Activated CD8-positive, alpha-beta T cell treated with anti-CD3 and anti-CD28 coated beads, Interleukin-2, amount 10 ng/mL, durations not matched to agents 7 days and 5 days (primary cell): Measurements from ENCODE around the gene TRAIP. TPM values are rescaled to one million over a fixed set of nuclear protein-coding genes. Genes with fewer than 3 reads are reported as not detected.
A peak's percentile ranks its signal among the peaks of the same experiment; 100 is the strongest.

Source experiments
- ATAC-seq: fragments of 150-1000 bp; cut with Tn5 transposase; one replicate; pipeline ENCODE4 v1.10.0; 2021; ENCODE audit warnings: moderate library complexity
- CTCF ChIA-PET: fragments of 350-600 bp; sonication (Branson Sonifier 250); formaldehyde crosslinking; loops from one replicate; lab custom pipeline; 2021; ENCODE audit warnings: antibody characterized with exemption; lab: Charles Lee
- POLR2A ChIA-PET: fragments of 350-600 bp; sonication (Branson Sonifier 250); formaldehyde crosslinking; loops from one replicate; lab custom pipeline; 2021; ENCODE audit warnings: antibody characterized with exemption; lab: Charles Lee
- DNase-seq: peaks from one replicate; pipeline ENCODE4 v3.0.0-alpha.2; 2020
- H3K27ac Mint-ChIP-seq: one replicate; pipeline ENCODE4 v1.8.0; 2021; ENCODE audit warnings: mild to moderate bottlenecking, mixed read lengths
- H3K27me3 Mint-ChIP-seq: one replicate; pipeline ENCODE4 v1.8.0; 2021; ENCODE audit warnings: low read depth, mixed read lengths
- H3K36me3 Mint-ChIP-seq: one replicate; pipeline ENCODE4 v1.8.0; 2021; ENCODE audit warnings: low read depth, mixed read lengths
- H3K4me1 Mint-ChIP-seq: one replicate; pipeline ENCODE4 v1.8.0; 2021; ENCODE audit warnings: low read depth, mixed read lengths
- H3K4me3 Mint-ChIP-seq: one replicate; pipeline ENCODE4 v1.8.0; 2021; ENCODE audit warnings: mild to moderate bottlenecking, mixed read lengths
- H3K9me3 Mint-ChIP-seq: one replicate; pipeline ENCODE4 v1.8.0; 2022; ENCODE audit warnings: mixed read lengths; ENCODE audit not compliant: insufficient read depth
- total RNA-seq, 2 experiments: library from RNA; stranded (reverse); gene quantifications; one replicate each; pipeline ENCODE4 v1.2.3, GENCODE V29; 2021

The TRAIP gene
- total RNA-seq, 2 experiments from 2014 or later: 32.0 to 32.9 TPM

DNA sequence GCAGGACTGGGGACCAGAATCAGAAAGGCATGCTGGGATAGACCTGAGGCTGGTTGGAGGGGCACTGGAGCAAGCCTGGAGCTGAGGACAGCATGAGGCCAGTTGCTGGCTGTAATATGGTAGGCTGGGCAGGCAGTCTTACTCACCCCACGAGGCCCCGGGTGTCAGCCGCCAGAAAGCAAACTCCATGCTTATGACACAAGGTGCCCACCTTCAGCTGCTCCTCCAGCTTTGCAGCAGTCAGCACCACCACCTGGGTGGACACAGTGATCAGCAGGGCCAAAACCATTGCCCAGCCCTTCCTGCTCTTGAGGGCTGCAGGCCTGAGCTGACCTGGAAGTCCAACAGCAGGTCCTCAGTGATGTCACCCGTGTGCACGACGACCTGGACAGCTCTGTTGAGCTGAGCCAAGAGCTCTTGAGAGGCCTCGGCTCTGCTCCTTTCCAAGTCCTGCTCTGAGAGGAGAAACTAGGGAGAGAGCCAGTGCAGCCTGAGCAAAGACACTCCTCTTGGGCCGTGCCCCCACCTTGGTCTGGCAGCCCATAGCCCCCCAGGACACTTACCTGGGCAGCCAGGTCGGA is 43.4 kb downstream of the TRAIP start:
- POLR2A ChIA-PET: interaction anchor here (0.6 to 2.9 kb wide), 7 partner anchors 8 to 537 kb away, joined by 3 to 18 read pairs (median 3); partner anchors contain the start of genes CYB561D2, INKA1, IP6K1 and NPRL2
- Mint-ChIP-seq H3K27me3 (no peaks in the 10 kb centered on the region), H3K36me3 (peaks cover 44% of the 10 kb centered on the region), H3K9me3 (no peaks in the 10 kb centered on the region), H3K4me1 (peaks cover 41% of the 10 kb centered on the region), H3K27ac (peak overlapping the region; percentile 98), H3K4me3 (peak overlapping the region; percentile 97)
- no peak for DNase-seq
- ATAC-seq: no peak
- CTCF ChIA-PET: interaction anchor here (0.8 to 16.3 kb wide), 9 partner anchors 9 to 273 kb away, joined by 3 to 305 read pairs (median 3); partner anchors contain the start of genes AMIGO3, CDHR4, INKA1 and IP6K1

DNA sequence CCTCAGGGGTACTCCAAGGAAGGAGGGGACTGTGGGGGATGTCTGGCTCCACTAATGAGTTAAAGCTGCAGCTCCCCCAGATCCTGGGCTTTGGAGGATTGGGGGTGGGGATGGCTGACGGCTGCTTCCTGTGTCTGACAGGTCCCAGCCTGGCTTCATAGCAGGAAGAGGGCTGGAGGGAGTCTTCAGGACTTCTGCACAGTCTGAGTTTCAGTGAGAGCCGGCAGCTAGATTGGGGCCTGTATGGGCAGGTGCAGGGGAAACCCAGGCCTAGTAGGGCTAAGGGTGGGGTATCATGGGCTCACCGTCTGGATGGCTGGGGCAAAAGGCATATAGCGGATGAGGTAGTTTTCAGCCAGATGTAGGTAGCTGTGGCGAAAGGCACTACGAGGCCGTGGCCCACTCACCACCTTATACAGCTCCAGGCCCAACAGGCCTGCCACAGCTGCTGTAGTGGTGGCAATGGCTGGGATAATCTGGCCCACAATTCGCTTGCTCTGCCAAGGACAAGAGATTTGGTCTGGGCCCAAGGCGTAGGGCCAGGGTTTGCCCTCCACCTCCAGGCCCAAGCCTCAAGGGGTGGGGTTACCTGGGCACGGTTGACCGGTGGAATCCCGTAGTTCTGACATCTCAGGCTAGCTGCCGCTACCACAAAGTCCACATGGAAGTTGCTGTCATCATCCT is 48.8 kb downstream of the TRAIP start:
- POLR2A ChIA-PET: no interaction called here
- H3K27me3 Mint-ChIP-seq: no peaks in the 10 kb centered on the region
- no peaks in the 10 kb centered on the region for H3K9me3 Mint-ChIP-seq
- no peak overlapping the region for H3K4me3 Mint-ChIP-seq
- H3K4me1 Mint-ChIP-seq: peaks cover 72% of the 10 kb centered on the region
- H3K36me3 Mint-ChIP-seq: peaks cover 49% of the 10 kb centered on the region
- DNase-seq (no peak), ATAC-seq (no peak)
- peak overlapping the region; percentile 77 for H3K27ac Mint-ChIP-seq
- CTCF ChIA-PET: interaction anchor here (0.8 to 16.3 kb wide), 3 partner anchors 29 to 135 kb away, joined by 3 to 305 read pairs (median 3); no protein-coding TSS in a partner anchor

DNA sequence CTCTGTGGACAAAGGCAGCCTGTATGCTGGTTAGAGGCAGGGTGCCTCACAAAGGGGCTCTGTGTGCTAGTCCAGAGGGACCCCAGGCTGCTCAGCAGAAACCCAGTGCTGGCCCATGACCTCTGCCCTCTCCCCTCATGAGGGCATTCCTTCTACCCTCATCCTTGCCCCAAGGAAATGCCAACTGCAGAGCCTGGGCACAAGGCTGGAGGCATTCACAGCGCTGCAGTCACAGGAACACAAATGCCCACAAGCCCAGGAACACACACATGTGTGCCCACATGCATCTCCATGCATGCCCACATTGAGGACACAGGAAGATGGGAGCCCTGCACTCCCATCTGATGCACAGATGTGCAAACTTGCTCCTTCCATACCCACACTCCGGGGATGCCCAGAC is 49.5 kb downstream of the TRAIP start:
- ChIA-PET CTCF (interaction anchor here (0.8 to 16.3 kb wide), 2 partner anchors 29 to 134 kb away, joined by 3 to 305 read pairs; no protein-coding TSS in a partner anchor), POLR2A (interaction anchor here (0.5 to 4.2 kb wide), 2 partner anchors 10 to 20 kb away, joined by 3 to 23 read pairs; partner anchors contain the start of gene IP6K1)
- Mint-ChIP-seq H3K4me1 (peaks cover 70% of the 10 kb centered on the region), H3K36me3 (peaks cover 44% of the 10 kb centered on the region), H3K9me3 (no peaks in the 10 kb centered on the region), H3K27me3 (peaks cover 4% of the 10 kb centered on the region), H3K27ac (peak overlapping the region; percentile 77), H3K4me3 (peak overlapping the region; percentile 38)
- ATAC-seq (no peak), DNase-seq (no peak)

DNA sequence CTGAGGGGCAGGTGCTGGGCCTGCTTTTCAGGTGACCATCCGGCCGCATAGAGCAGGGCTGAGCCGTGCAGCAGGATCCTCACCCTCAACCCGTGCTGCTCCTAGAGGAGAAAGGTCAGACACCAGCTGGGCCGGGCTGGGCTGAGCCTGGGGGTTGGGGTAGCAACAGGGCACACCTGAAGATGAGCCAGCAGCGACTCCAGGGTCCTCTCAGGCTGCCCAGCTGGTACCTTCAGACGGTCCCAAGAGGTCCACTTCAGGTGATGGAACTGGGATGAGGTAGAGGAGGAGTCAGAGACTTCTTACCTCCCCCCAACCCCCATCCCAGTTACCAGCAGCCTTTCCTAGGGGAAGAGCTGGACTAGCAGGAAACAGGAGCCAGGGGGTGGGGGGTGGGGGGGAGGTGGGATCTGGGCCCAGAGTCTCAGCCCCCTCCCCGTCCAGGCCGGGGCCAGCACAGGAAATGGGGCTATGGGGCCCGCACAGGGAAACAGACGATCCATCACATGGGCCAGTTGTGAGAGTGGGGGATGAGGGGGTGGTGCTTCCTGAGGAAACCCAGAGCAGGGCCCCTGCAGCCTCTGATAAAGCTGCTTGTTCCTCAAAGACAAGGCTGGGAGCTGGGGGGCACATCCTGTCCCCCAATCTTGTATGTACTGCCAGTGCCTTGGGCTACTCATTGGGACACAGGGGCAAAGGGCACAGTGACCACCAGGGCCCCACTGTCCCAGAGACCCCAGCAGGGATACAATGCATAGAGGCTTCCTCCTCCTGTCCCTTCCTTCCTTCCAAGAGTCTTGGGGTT is 50.3 kb downstream of the TRAIP start:
- no peak for ATAC-seq
- Mint-ChIP-seq H3K27ac (peak overlapping the region; percentile 77), H3K27me3 (peaks cover 12% of the 10 kb centered on the region), H3K4me3 (peak overlapping the region; percentile 25), H3K9me3 (no peaks in the 10 kb centered on the region), H3K36me3 (peaks cover 36% of the 10 kb centered on the region), H3K4me1 (peaks cover 64% of the 10 kb centered on the region)
- CTCF ChIA-PET: interaction anchor here (1.7 to 16.3 kb wide), 3 partner anchors 7 to 87 kb away, joined by 4 to 305 read pairs (median 39); partner anchors contain the start of genes AMIGO3 and UBA7
- peak; percentile 67 for DNase-seq
- POLR2A ChIA-PET: interaction anchor here (0.5 to 4.2 kb wide), 2 partner anchors 10 to 20 kb away, joined by 3 to 23 read pairs; partner anchors contain the start of gene IP6K1

DNA sequence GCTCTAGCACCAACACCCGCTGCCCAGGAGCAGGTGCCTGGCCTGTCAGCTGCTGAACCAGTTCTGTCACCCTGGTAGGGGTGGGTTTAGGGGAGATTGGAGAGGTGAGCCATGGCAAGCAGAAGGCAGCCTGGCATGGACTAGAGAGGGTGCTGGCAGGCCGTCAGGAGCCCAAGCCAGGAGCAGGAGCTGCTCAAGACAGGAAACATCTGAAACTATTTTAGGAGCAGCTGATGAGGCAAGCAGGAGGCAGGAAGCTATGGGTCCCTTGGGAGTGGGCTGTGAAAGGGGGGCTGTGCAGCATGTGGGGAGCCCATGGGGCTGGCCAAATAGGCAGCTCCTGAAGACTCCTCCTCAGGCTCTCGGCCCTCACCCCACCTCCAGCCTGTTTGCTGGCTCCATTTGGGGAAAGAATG is 51.0 kb downstream of the TRAIP start:
- ATAC-seq: no peak
- Mint-ChIP-seq H3K27ac (peak overlapping the region; percentile 77), H3K4me3 (no peak overlapping the region), H3K9me3 (no peaks in the 10 kb centered on the region), H3K36me3 (peaks cover 31% of the 10 kb centered on the region), H3K4me1 (peaks cover 60% of the 10 kb centered on the region), H3K27me3 (peaks cover 14% of the 10 kb centered on the region)
- no peak for DNase-seq
- ChIA-PET CTCF (interaction anchor here (0.7 to 16.3 kb wide), 6 partner anchors 7 to 356 kb away, joined by 4 to 305 read pairs (median 12); partner anchors contain the start of genes AMIGO3 and UBA7), POLR2A (interaction anchor here (1.1 to 4.2 kb wide), 2 partner anchors 8 to 19 kb away, joined by 3 to 23 read pairs; partner anchors contain the start of gene IP6K1)

DNA sequence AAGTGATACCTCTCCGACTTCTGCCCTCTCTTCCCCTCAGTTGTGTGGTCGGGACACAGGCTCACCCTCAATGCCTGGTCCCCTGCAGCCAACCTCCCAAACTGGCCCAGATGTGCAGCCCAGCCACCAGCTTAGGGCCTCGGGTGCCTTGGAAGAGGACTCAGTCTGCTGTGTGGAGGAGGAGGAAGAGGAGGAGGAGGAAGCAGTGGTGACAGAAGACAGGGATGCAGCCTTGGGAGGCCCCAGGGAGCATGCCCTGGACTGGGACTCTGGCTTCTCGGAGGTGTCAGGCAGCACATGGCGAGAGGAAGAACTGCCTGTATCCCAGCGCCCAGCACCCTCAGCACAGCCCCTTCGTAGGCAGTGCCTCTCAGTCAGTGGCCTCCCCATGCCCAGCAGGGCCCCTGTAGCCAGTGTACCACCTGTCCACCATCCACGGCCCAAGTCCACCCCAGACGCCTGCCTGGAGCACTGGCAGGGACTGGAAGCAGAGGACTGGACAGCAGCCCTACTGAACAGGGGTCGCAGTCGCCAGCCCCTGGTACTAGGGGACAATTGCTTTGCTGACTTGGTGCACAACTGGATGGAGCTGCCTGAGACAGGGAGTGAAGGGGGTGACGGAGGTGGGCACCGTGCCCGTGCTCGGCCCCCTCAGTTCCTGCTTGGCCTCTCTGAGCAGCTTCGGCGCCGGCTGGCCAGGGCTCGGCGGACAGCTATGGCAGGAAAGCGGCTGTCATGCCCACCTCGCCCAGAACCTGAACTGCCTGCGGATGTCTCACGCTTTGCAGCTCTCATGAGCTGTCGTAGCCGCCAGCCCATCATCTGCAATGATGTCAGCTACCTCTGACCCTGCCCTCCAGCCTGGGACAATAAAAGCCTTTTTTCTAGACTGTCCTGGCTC is 52.0 kb downstream of the TRAIP start:
- Mint-ChIP-seq H3K27ac (peak overlapping the region; percentile 77), H3K4me1 (peaks cover 57% of the 10 kb centered on the region), H3K4me3 (peak overlapping the region; percentile 83), H3K27me3 (peaks cover 16% of the 10 kb centered on the region), H3K9me3 (no peaks in the 10 kb centered on the region), H3K36me3 (peaks cover 21% of the 10 kb centered on the region)
- ATAC-seq (no peak), DNase-seq (no peak)
- ChIA-PET CTCF (interaction anchor here (0.7 to 16.3 kb wide), 12 partner anchors 8 to 355 kb away, joined by 3 to 305 read pairs (median 10); partner anchors contain the start of genes AMIGO3, IP6K1 and UBA7), POLR2A (interaction anchor here (1.1 to 4.2 kb wide), 4 partner anchors 8 to 115 kb away, joined by 3 to 23 read pairs (median 10); partner anchors contain the start of genes IP6K1, MST1, RNF123 and UBA7)

DNA sequence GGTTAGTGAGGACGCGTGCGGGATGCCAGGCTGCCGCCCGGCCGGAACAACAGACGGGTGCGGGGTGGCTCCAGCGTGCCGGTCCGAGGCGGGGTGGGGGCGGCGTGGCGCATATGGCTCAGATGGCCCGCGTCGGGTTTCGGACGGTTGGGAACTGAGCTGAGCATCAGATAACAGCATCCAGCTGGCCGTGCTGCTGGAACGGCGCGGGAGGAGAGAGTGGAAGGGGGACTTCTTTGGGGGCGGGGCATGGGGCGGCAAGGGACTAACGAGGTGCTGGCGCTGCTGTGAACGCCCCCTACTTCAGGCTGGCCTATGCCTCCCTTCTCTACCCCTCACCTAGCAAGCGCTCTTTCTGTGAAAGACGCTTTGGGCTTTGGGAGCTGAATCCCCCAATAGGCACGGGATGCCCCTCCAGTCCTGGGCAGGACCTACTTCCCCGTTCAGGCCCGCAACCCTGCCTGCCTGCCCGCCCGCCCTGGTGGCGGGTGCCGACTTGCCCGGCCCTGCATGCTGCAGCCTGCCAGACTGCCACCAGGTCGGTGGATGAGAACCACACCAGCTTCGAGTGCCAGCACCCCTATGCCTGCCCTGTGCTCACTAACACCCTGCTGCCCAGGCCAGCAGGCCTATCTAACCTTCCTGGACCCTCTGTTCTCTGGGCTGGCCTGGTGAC is 52.8 kb downstream of the TRAIP start:
- peaks cover 53% of the 10 kb centered on the region for H3K4me1 Mint-ChIP-seq
- ChIA-PET POLR2A (interaction anchor here (0.9 to 4.2 kb wide), 4 partner anchors 9 to 114 kb away, joined by 3 to 23 read pairs (median 10); partner anchors contain the start of genes IP6K1, MST1, RNF123 and UBA7), CTCF (interaction anchor here (0.8 to 16.3 kb wide), 20 partner anchors 9 to 287 kb away, joined by 3 to 305 read pairs (median 7); partner anchors contain the start of genes IP6K1, TRAIP and UBA7)
- H3K27ac Mint-ChIP-seq: peak overlapping the region; percentile 54
- H3K9me3 Mint-ChIP-seq: no peaks in the 10 kb centered on the region
- ATAC-seq (peak; percentile 26), DNase-seq (peak; percentile 52)
- H3K27me3 Mint-ChIP-seq: peaks cover 16% of the 10 kb centered on the region
- peaks cover 18% of the 10 kb centered on the region for H3K36me3 Mint-ChIP-seq
- peak overlapping the region; percentile 83 for H3K4me3 Mint-ChIP-seq

DNA sequence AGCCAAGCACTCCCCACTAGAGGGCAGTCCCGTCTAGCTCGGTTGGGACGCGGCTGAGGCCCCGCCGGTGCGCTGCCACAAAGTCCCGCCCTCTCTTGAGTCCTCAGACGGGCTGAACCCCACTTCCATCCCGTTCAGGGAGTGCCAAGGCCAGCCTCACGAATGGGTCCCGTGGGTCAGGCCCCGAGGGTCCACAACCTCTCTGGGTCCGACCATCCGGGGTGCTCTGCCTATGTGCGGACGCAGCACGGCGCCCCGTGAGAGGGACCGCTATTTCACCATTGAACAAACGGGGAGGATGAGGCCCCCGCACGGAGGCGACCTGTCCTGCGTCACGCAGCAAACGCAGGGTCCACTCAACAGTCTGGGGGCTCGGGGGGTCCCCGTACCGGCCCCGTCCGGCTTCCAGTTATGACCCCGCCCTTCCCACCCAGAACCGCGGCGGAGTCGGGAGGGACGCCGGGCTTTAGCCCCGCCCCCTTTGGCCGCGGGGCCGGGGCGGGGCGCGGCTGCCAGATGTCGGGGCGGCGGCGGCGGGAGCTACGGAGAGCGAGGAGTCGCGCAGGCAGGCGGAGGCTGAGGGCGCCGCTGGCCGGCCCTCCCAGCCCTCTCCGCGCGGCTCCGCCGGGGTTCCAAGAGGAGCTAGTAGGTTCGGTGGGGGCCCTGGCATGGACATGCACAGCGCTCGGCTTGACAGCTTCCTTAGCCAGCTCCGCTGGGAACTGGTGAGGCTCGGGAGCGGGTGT is 53.5 kb downstream of the TRAIP start, which contains the start of gene INKA1:
TSS of gene INKA1 (plus strand) at position 543 of the 746 bp plus-strand sequence. CDS start at position 675, 132 bp downstream.
- Mint-ChIP-seq H3K27ac (peak within 1 kb of the TSS; percentile 83), H3K4me3 (peak within 1 kb of the TSS; percentile 83), H3K9me3 (no peaks in the 10 kb centered on the region), H3K36me3 (peaks cover 14% of the 10 kb centered on the region), H3K4me1 (peaks cover 46% of the 10 kb centered on the region), H3K27me3 (peaks cover 16% of the 10 kb centered on the region)
- ChIA-PET POLR2A (interaction anchor here (0.6 to 4.2 kb wide), 5 partner anchors 10 to 114 kb away, joined by 3 to 23 read pairs (median 3); partner anchors contain the start of genes IP6K1, MST1, RNF123 and UBA7), CTCF (interaction anchor here (0.8 to 16.3 kb wide), 23 partner anchors 10 to 393 kb away, joined by 3 to 305 read pairs (median 7); partner anchors contain the start of genes IP6K1, TRAIP and UBA7)
- DNase-seq (peak; percentile 93), ATAC-seq (peak; percentile 87)

DNA sequence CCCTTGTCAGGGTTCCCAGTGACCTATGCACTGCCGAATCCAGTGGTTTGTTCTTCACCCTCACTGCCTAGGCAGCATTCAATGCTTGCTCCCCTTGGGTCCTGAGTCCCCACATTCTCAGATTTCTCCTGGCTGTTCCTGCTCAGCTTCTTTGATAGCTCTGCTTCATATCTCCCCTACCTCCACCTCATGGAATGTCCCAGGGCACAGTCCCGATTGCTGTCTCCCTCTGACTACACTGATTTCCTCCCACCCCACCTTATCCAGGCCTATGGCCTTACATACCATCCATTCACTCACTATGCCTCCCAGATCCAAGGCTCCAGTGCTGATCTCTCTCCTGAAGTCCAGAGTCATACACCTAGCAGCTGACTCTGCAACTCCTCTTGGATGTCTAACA is 55.2 kb downstream of the TRAIP start:
- ATAC-seq (no peak), DNase-seq (no peak)
- Mint-ChIP-seq H3K9me3 (no peaks in the 10 kb centered on the region), H3K4me3 (no peak overlapping the region), H3K36me3 (peaks cover 8% of the 10 kb centered on the region), H3K4me1 (peaks cover 29% of the 10 kb centered on the region), H3K27me3 (peaks cover 16% of the 10 kb centered on the region), H3K27ac (no peak overlapping the region)
- ChIA-PET POLR2A (interaction anchor here (1.1 kb wide), 1 partner anchor 38 kb away, joined by 3 read pairs; no protein-coding TSS in a partner anchor), CTCF (interaction anchor here (1.4 to 16.3 kb wide), 7 partner anchors 10 to 100 kb away, joined by 5 to 305 read pairs (median 14); partner anchors contain the start of genes IP6K1 and TRAIP)
